CD14-positive monocyte (primary cell): ENCODE data around the gene FAM131B. TPM values are rescaled to one million over a fixed set of nuclear protein-coding genes. Genes with fewer than 3 reads are reported as not detected.

ENCODE experiments used
- DNase-seq, 3 donors: peaks; one replicate each; pipeline ENCODE4 v3.0.0-alpha.2; 2011 to 2022
- H2AFZ ChIP-seq: 2 replicates; pipeline ENCODE4 v1.6.0; 2012; ENCODE audit warnings: mild to moderate bottlenecking, low read depth, low read length, inconsistent platforms; ENCODE audit not compliant: insufficient read depth, poor library complexity, severe bottlenecking
- H3K27ac ChIP-seq, 2 donors: 1 replicate in 1 of 2; 2 replicates in 1 of 2; pipeline ENCODE4 v1.5.1; 2012 to 2013; ENCODE audit warnings: low read length in 2 of 2, control low read depth in 1 of 2, inconsistent platforms in 1 of 2, low read depth in 1 of 2, mild to moderate bottlenecking in 1 of 2
- H3K27me3 ChIP-seq, 2 donors: one replicate each; pipeline versions ENCODE4 v1.6.0 to v1.6.1; 2011 to 2013; ENCODE audit warnings: low read length in 2 of 2; ENCODE audit not compliant: control insufficient read depth in 2 of 2, insufficient read depth in 2 of 2
- H3K36me3 ChIP-seq, 2 donors: replicated peaks in 1 of 2; 1 replicate in 1 of 2; 2 replicates in 1 of 2; pipeline versions ENCODE4 v1.5.1 to v1.6.1; 2012 to 2013; ENCODE audit warnings: low read length in 2 of 2, control low read depth in 1 of 2, inconsistent platforms in 1 of 2, mild to moderate bottlenecking in 1 of 2; ENCODE audit not compliant: insufficient read depth in 2 of 2, control insufficient read depth in 1 of 2
- H3K4me1 ChIP-seq, 2 donors: 1 replicate in 1 of 2; 2 replicates in 1 of 2; pipeline versions ENCODE4 v1.5.1 to v1.6.1; 2012 to 2013; ENCODE audit warnings: low read length in 2 of 2, control low read depth in 1 of 2, inconsistent platforms in 1 of 2, mild to moderate bottlenecking in 1 of 2, moderate library complexity in 1 of 2; ENCODE audit not compliant: insufficient read depth in 2 of 2, control insufficient read depth in 1 of 2
- H3K4me2 ChIP-seq: replicated peaks from 2 replicates; pipeline ENCODE3; 2012; ENCODE audit warnings: low read length, moderate library complexity, mild to moderate bottlenecking; ENCODE audit not compliant: poor library complexity, severe bottlenecking; ENCODE audit errors: extremely low read depth
- H3K4me3 ChIP-seq, 3 experiments: fragments of 200-600 bp in 1 of 3; sonication (generic) in 1 of 3; replicated peaks in 1 of 3; 1 replicate in 2 of 3; 2 replicates in 1 of 3; pipeline ENCODE4 v1.5.1; 2011 to 2013; ENCODE audit warnings: low read length in 3 of 3, mild to moderate bottlenecking in 3 of 3, control low read depth in 2 of 3, low read depth in 2 of 3, inconsistent platforms in 1 of 3, moderate library complexity in 1 of 3
- H3K79me2 ChIP-seq: 2 replicates; pipeline ENCODE4 v1.6.0; 2012; ENCODE audit warnings: mild to moderate bottlenecking, control low read depth, inconsistent platforms, low read length, moderate library complexity; ENCODE audit not compliant: insufficient read depth
- H3K9ac ChIP-seq: 2 replicates; pipeline ENCODE4 v1.6.0; 2017; ENCODE audit warnings: low read length, mild to moderate bottlenecking; ENCODE audit not compliant: insufficient read depth, poor library complexity, severe bottlenecking
- H3K9me3 ChIP-seq, 2 donors: replicated peaks in 1 of 2; 1 replicate in 1 of 2; 2 replicates in 1 of 2; pipeline versions ENCODE4 v1.5.1 to v1.6.1; 2012 to 2013; ENCODE audit warnings: low read length in 2 of 2, control low read depth in 1 of 2; ENCODE audit not compliant: control insufficient read depth in 1 of 2, insufficient read depth in 1 of 2
- H4K20me1 ChIP-seq: 2 replicates; pipeline ENCODE4 v1.6.0; 2012; ENCODE audit warnings: mild to moderate bottlenecking, low read length, control low read depth, moderate library complexity; ENCODE audit not compliant: insufficient read depth
- H3K27ac Mint-ChIP-seq, 7 donors: one replicate each; pipeline ENCODE4 v1.8.0; 2020; ENCODE audit warnings: mild to moderate bottlenecking in 7 of 7, mixed read lengths in 7 of 7, moderate library complexity in 6 of 7, inconsistent platforms in 2 of 7
- H3K27me3 Mint-ChIP-seq, 3 donors: one replicate each; pipeline ENCODE4 v1.8.0; 2021 to 2022; ENCODE audit warnings: low read depth in 3 of 3, mild to moderate bottlenecking in 3 of 3, mixed read lengths in 3 of 3, moderate library complexity in 3 of 3, inconsistent platforms in 1 of 3
- H3K36me3 Mint-ChIP-seq, 2 donors: one replicate each; pipeline ENCODE4 v1.8.0; 2020; ENCODE audit warnings: mixed read lengths in 2 of 2, inconsistent platforms in 1 of 2, mild to moderate bottlenecking in 1 of 2
- H3K4me1 Mint-ChIP-seq: one replicate; pipeline ENCODE4 v1.8.0; 2020; ENCODE audit warnings: mild to moderate bottlenecking, mixed read lengths
- H3K4me3 Mint-ChIP-seq, 2 donors: one replicate each; pipeline ENCODE4 v1.8.0; 2020; ENCODE audit warnings: mild to moderate bottlenecking in 2 of 2, mixed read lengths in 2 of 2, moderate library complexity in 1 of 2
- H3K9me3 Mint-ChIP-seq, 7 donors: one replicate each; pipeline ENCODE4 v1.8.0; 2020 to 2022; ENCODE audit warnings: mixed read lengths in 7 of 7, mild to moderate bottlenecking in 6 of 7, moderate library complexity in 6 of 7, inconsistent platforms in 2 of 7
- CTCF ChIP-seq: fragments of 200-600 bp; IDR thresholded peaks from one replicate; pipeline ENCODE4 v1.8.0; 2022; ENCODE audit warnings: antibody characterized with exemption, mild to moderate bottlenecking
- WGBS: methylation state at CpG from one replicate; pipeline ENCODE4 v1.1.5; 2013; ENCODE audit warnings: missing lambda C conversion rate; ENCODE audit not compliant: insufficient coverage; 5-methylcytosine and 5-hydroxymethylcytosine counted together
- intact Hi-C, 2 donors: fragments of 100-400 bp; cut with micrococcal nuclease; formaldehyde crosslinking; loops; one replicate each; pipeline versions ENCODE4 v1.15.0 to v1.15.1; 2023
- polyA plus RNA-seq, 3 donors: library from polyadenylated mRNA; depleted of rRNA in 1 of 3; unstranded in 2 of 3; stranded (reverse) in 1 of 3; fragments of 300-500 nt in 2 of 3; fragments of >200 nt in 1 of 3; fragmentation: Illumina TruSeq in 2 of 3; gene quantifications; 1 replicate in 2 of 3; 2 replicates in 1 of 3; pipeline ENCODE4 v1.2.3, GENCODE V29; 2012 to 2021

Gene FAM131B
- polyA plus RNA-seq, 3 donors = 0.69 to 0.72 TPM; not detected in 1

- Histone ChIP-seq H3K79me2 (no peaks in the 10 kb centered on the region), H3K4me2 (no peak overlapping the region), H3K36me3 (no peaks in the 10 kb centered on the region), H3K9ac (no peak overlapping the region), H3K4me3 (no peak overlapping the region), H4K20me1 (no peaks in the 10 kb centered on the region), H3K27ac (no peak overlapping the region), H3K4me1 (peaks cover 45 to 48% of the 10 kb centered on the region in 2 donors), H3K9me3 (no peaks in the 10 kb centered on the region), H3K27me3 (no peaks in the 10 kb centered on the region), H2AFZ (no peak overlapping the region)
- Mint-ChIP-seq H3K9me3 (peaks cover 0 to 1% (median 0%) of the 10 kb centered on the region in 7 donors), H3K27me3 (peaks cover 0 to 13% (median 6%) of the 10 kb centered on the region in 3 donors), H3K27ac (peak overlapping the region in 1 of 7 donors; percentile 61), H3K4me1 (peaks cover 60% of the 10 kb centered on the region), H3K36me3 (no peaks in the 10 kb centered on the region), H3K4me3 (no peak overlapping the region)
- 67% methylated on average over 3 of the region's 9 CpGs for WGBS
- TF ChIP-seq CTCF = no peak
- intact Hi-C loops = loop anchor here in 1 of 2 donors (10.0 kb wide), 1 partner anchor 94 kb away; no protein-coding TSS in a partner anchor
- no peak for DNase-seq
These were observed 41.9 kb downstream of the FAM131B start for GRCh38 chr7:143320620-143321019.

GRCh38 chr7:143318661-143319060 lies 43.9 kb downstream of the FAM131B start:
- H3K9me3 ChIP-seq = no peaks in the 10 kb centered on the region
- TF ChIP-seq CTCF = no peak
- no peaks in the 10 kb centered on the region for H3K79me2 ChIP-seq
- H4K20me1 ChIP-seq = no peaks in the 10 kb centered on the region
- no peak overlapping the region for H2AFZ ChIP-seq
- Mint-ChIP-seq H3K27ac (peak overlapping the region in 3 of 7 donors; percentile 27 to 42 (median 39)), H3K9me3 (peaks cover 0 to 1% (median 0%) of the 10 kb centered on the region in 7 donors), H3K36me3 (no peaks in the 10 kb centered on the region), H3K4me1 (peaks cover 65% of the 10 kb centered on the region), H3K27me3 (peaks cover 0 to 12% (median 3%) of the 10 kb centered on the region in 3 donors), H3K4me3 (no peak overlapping the region)
- no peaks in the 10 kb centered on the region for H3K36me3 ChIP-seq
- H3K27me3 ChIP-seq = no peaks in the 10 kb centered on the region
- intact Hi-C loops = loop anchor here in 1 of 2 donors (10.0 kb wide), 1 partner anchor 86 kb away; the partner anchor contains the start of gene EPHA1
- H3K4me1 ChIP-seq = peaks cover 58 to 65% of the 10 kb centered on the region in 2 donors
- 34% methylated on average over 4 of the region's 5 CpGs for WGBS
- DNase-seq = peak; percentile 22 to 41 (median 27)
- H3K9ac ChIP-seq = no peak overlapping the region
- H3K27ac ChIP-seq = no peak overlapping the region
- no peak overlapping the region for H3K4me3 ChIP-seq
- no peak overlapping the region for H3K4me2 ChIP-seq
